PC-3 (cell line): ENCODE data around the gene ARHGAP26. TPM values are rescaled to one million over a fixed set of nuclear protein-coding genes. Genes with fewer than 3 reads are reported as not detected.

ENCODE experiments used
- ATAC-seq: fragments of 200-7000 bp; cut with Tn5 transposase; 2 replicates; pipeline ENCODE4 v1.9.1; 2020; ENCODE audit warnings: mild to moderate bottlenecking, moderate library complexity
- BruUV-seq: library from RNA; stranded (reverse); fragments of 400-500 nt; replicated peaks from 2 replicates; lab custom pipeline; 2021; lab: Mats Ljungman, UMichigan
- CTCF ChIA-PET: fragments of 300-600 bp; sonication (Branson Sonifier 250); formaldehyde crosslinking; loops from one replicate; lab custom pipeline; 2022; ENCODE audit warnings: antibody characterized with exemption; lab: Charles Lee
- POLR2A ChIA-PET: fragments of 300-600 bp; sonication (Branson Sonifier 250); formaldehyde crosslinking; loops from one replicate; lab custom pipeline; 2022; ENCODE audit warnings: antibody characterized with exemption; ENCODE audit not compliant: unreplicated experiment; lab: Charles Lee
- DNase-seq: peaks from one replicate; pipeline ENCODE4 v3.0.0-alpha.2; 2015
- H2AFZ ChIP-seq: fragments of 300-600 bp; sonication (generic); 2 replicates; pipeline ENCODE4 v1.6.0; 2016; ENCODE audit warnings: antibody characterized with exemption, low read length
- H3F3A ChIP-seq: fragments of 300-600 bp; sonication (generic); one replicate; pipeline ENCODE4 v1.6.0; 2017; ENCODE audit warnings: antibody characterized with exemption, low read length, control low read depth, mild to moderate bottlenecking; ENCODE audit not compliant: unreplicated experiment
- H3K27ac ChIP-seq: fragments of 300-600 bp; sonication (generic); 2 replicates; pipeline ENCODE4 v1.5.1; 2016; ENCODE audit warnings: mild to moderate bottlenecking, low read length
- H3K27me3 ChIP-seq: fragments of 300-600 bp; sonication (generic); 2 replicates; pipeline ENCODE4 v1.6.1; 2016; ENCODE audit warnings: low read length, mixed read lengths
- H3K36me3 ChIP-seq: fragments of 300-600 bp; sonication (generic); 2 replicates; pipeline ENCODE4 v1.6.1; 2016; ENCODE audit warnings: low read depth, mixed run types, low read length, mixed read lengths
- H3K4me1 ChIP-seq: fragments of 300-600 bp; sonication (generic); 2 replicates; pipeline ENCODE4 v1.5.1; 2016; ENCODE audit warnings: low read length; ENCODE audit not compliant: insufficient read depth
- H3K4me2 ChIP-seq: fragments of 300-600 bp; sonication (generic); 2 replicates; pipeline ENCODE4 v1.6.0; 2016; ENCODE audit warnings: low read length
- H3K4me3 ChIP-seq: fragments of 300-600 bp; sonication (generic); 2 replicates; pipeline ENCODE4 v1.5.1; 2016; ENCODE audit warnings: mild to moderate bottlenecking, low read length, mixed read lengths
- H3K79me2 ChIP-seq: fragments of 300-600 bp; sonication (generic); 2 replicates; pipeline ENCODE4 v1.6.1; 2017; ENCODE audit warnings: low read length, mixed read lengths
- H3K9ac ChIP-seq: fragments of 300-600 bp; sonication (generic); 2 replicates; pipeline ENCODE4 v1.6.0; 2016; ENCODE audit warnings: mild to moderate bottlenecking, low read length
- H3K9me2 ChIP-seq: fragments of 300-600 bp; sonication (generic); replicated peaks from 2 replicates; pipeline ENCODE4 v1.6.1; 2016; ENCODE audit warnings: mixed run types, low read length, mixed read lengths
- H3K9me3 ChIP-seq: fragments of 300-600 bp; sonication (generic); 2 replicates; pipeline ENCODE4 v1.6.1; 2016; ENCODE audit warnings: low read length, mixed read lengths
- H4K20me1 ChIP-seq: fragments of 300-600 bp; sonication (generic); 2 replicates; pipeline ENCODE4 v1.6.1; 2016; ENCODE audit warnings: low read length, mixed read lengths
- CTCF ChIP-seq: fragments of 300-600 bp; sonication (generic); conservative IDR thresholded peaks from 2 replicates; pipeline ENCODE4 v1.5.1; 2017; ENCODE audit warnings: antibody characterized with exemption, low read depth, mild to moderate bottlenecking, low read length
- EZH2 ChIP-seq: fragments of 300-600 bp; sonication (generic); IDR thresholded peaks from one replicate; pipeline ENCODE4 v1.6.1; 2017; ENCODE audit warnings: antibody characterized with exemption, mild to moderate bottlenecking, low read length; ENCODE audit not compliant: unreplicated experiment
- EZH2phosphoT487 ChIP-seq: fragments of 300-600 bp; sonication (generic); IDR thresholded peaks from 2 replicates; pipeline ENCODE4 v1.6.1; 2018; ENCODE audit warnings: mild to moderate bottlenecking, antibody characterized with exemption, low read length, borderline replicate concordance
- intact Hi-C: fragments of 100-400 bp; cut with micrococcal nuclease; formaldehyde crosslinking; loops from 2 replicates; pipeline ENCODE4 v1.9.0; 2023
- total RNA-seq: library from RNA; depleted of rRNA; stranded (reverse); fragments of >200 nt; gene quantifications from 2 replicates; pipeline ENCODE4 v1.2.3, GENCODE V29; 2014

ARHGAP26 gene
- total RNA-seq, 1 experiment from 2014 or later: 11.7 TPM

- H3K4me3 ChIP-seq: no peak overlapping the region
- intact Hi-C loops: no loop called here
- DNase-seq: no peak
- H3K27me3 ChIP-seq: no peaks in the 10 kb centered on the region
- ChIA-PET CTCF (interaction anchor here (0.7 kb wide), 1 partner anchor 28 kb away, joined by 3 read pairs; no protein-coding TSS in a partner anchor), POLR2A (no interaction called here)
- 0 out of 2 replicates have a peak, but pooled peaks cover 4% of the 10 kb centered on the region for H3K4me1 ChIP-seq
- no peaks in the 10 kb centered on the region for H3K9me2 ChIP-seq
- no peaks in the 10 kb centered on the region for H4K20me1 ChIP-seq
- no peaks in the 10 kb centered on the region for H3F3A ChIP-seq
- H3K9ac ChIP-seq: no peak overlapping the region
- no peak for TF ChIP-seq EZH2
- no peak for TF ChIP-seq EZH2phosphoT487
- no peak for TF ChIP-seq CTCF
- peak overlapping the region; percentile 44 for H3K27ac ChIP-seq
- H3K4me2 ChIP-seq: no peak overlapping the region
- ATAC-seq: peak; percentile 66
- no peaks in the 10 kb centered on the region for H3K9me3 ChIP-seq
- BruUV-seq: no TSS peak
- H2AFZ ChIP-seq: no peak overlapping the region
- H3K36me3 ChIP-seq: no peaks in the 10 kb centered on the region
- no peaks in the 10 kb centered on the region for H3K79me2 ChIP-seq
These were observed 372.6 kb downstream of the ARHGAP26 start for GRCh38 chr5:143142596-143143435.

GRCh38 chr5:143143973-143144372 is 373.8 kb downstream of the ARHGAP26 start:
- intact Hi-C loops: no loop called here
- H4K20me1 ChIP-seq: no peaks in the 10 kb centered on the region
- ChIA-PET CTCF (no interaction called here), POLR2A (interaction anchor here (0.6 kb wide), 1 partner anchor 176 kb away, joined by 3 read pairs; no protein-coding TSS in a partner anchor)
- DNase-seq (peak; percentile 22), ATAC-seq (no peak)
- 0 out of 2 replicates have a peak, but pooled peaks cover 4% of the 10 kb centered on the region for H3K4me1 ChIP-seq
- no peak overlapping the region for H2AFZ ChIP-seq
- no peak overlapping the region for H3K4me3 ChIP-seq
- H3K9me3 ChIP-seq: no peaks in the 10 kb centered on the region
- no peaks in the 10 kb centered on the region for H3F3A ChIP-seq
- no peak overlapping the region for H3K4me2 ChIP-seq
- no peaks in the 10 kb centered on the region for H3K9me2 ChIP-seq
- no peaks in the 10 kb centered on the region for H3K79me2 ChIP-seq
- no peak overlapping the region for H3K27ac ChIP-seq
- BruUV-seq: no TSS peak
- no peak overlapping the region for H3K9ac ChIP-seq
- TF ChIP-seq EZH2phosphoT487 (no peak), CTCF (no peak), EZH2 (no peak)
- no peaks in the 10 kb centered on the region for H3K36me3 ChIP-seq
- H3K27me3 ChIP-seq: no peaks in the 10 kb centered on the region
